ENCODE results near the gene CCNY. TPM values are rescaled to one million over a fixed set of nuclear protein-coding genes. Genes with fewer than 3 reads are reported as not detected.

CCNY gene
- total RNA-seq, 1 donor: 35.0 TPM

DNA sequence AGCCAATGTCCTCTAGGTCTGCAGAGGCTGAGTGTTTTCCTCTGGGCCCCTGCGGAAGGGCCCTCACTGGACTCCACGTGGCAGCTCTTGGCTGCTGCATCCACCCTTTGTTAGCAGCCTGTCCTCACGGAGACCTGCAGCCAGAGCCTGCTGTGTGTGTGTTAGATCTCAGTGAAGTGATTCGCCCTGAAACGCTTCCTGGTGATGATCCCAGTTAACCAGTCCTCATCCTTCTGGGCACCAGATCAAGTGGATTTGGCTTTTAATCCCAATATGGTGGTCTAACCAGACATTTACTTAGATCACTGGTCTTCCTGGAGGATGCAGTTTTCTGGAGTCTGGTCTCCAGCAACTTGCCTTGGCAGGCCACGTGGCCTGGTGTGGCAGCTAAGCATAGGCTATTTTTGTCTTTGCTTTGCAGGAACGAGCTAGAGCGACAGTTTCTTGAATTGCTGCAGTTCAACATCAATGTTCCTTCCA lies 229.3 kb downstream of the CCNY start:
- no peak overlapping the region for H3K4me3 ChIP-seq (ENCODE audit: low read depth, low read length)
- TF ChIP-seq, protein P1, sequence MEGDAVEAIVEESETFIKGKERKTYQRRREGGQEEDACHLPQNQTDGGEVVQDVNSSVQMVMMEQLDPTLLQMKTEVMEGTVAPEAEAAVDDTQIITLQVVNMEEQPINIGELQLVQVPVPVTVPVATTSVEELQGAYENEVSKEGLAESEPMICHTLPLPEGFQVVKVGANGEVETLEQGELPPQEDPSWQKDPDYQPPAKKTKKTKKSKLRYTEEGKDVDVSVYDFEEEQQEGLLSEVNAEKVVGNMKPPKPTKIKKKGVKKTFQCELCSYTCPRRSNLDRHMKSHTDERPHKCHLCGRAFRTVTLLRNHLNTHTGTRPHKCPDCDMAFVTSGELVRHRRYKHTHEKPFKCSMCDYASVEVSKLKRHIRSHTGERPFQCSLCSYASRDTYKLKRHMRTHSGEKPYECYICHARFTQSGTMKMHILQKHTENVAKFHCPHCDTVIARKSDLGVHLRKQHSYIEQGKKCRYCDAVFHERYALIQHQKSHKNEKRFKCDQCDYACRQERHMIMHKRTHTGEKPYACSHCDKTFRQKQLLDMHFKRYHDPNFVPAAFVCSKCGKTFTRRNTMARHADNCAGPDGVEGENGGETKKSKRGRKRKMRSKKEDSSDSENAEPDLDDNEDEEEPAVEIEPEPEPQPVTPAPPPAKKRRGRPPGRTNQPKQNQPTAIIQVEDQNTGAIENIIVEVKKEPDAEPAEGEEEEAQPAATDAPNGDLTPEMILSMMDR (IDR thresholded peaks at IDR 0.05; ENCODE audit: insufficient read depth, low read depth, low read length): no peak
- no peak for DNase-seq (ENCODE audit: low read depth)

DNA sequence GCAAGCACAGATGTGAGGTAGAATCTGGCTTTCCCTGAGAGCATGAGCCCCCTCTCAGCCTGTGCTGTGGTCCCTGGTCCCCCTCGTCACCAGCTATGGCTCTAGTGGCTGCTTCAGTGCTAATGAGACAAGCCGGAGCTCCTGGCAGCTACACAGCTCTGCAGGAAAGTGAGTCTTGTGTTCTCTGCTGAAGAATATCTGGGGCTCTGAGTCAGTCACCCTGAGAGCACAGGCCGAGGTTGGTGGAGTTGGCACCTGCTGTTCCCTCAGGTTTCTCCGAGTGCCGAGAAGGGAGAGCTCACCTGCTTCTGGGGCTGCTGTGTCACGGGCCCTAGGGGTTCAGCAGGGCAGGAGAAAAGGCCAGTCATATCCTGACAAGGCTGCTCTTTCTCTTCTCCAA lies 231.6 kb downstream of the CCNY start:
- TF ChIP-seq, protein P1 (IDR thresholded peaks at IDR 0.05; ENCODE audit: insufficient read depth, low read depth, low read length): no peak
- no peak for DNase-seq (ENCODE audit: low read depth)
- no peak overlapping the region for H3K4me3 ChIP-seq (ENCODE audit: low read depth, low read length)

DNA sequence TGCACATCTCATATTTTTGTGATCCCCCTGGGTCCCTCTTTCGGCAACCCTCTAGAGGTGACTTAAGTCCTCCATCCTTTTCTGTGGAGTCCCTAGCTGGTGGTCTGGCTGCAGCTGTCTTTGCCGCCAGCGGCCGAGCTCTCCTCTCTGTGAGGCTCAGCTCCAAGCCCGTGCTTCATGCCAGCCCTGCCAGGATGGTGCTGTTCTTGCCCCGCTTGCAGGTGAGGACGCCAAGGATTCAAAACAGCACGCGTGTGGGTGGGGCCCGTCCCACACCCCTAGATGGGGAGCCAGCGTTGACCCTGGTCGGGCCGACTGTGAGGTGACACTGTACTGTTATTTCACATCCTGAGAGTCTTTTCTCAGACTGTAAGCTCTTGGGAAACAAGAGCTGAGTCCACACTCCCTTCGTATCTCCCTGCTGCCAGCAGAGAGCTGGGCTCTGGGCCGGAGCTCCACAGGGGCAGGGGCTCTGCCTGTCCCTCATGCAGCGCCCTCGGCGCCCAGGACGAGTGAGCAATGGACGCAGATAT lies 232.2 kb downstream of the CCNY start:
- no peak overlapping the region for H3K4me3 ChIP-seq (ENCODE audit: low read depth, low read length)
- TF ChIP-seq, protein P1 (IDR thresholded peaks at IDR 0.05; ENCODE audit: insufficient read depth, low read depth, low read length): no peak
- no peak for DNase-seq (ENCODE audit: low read depth)

DNA sequence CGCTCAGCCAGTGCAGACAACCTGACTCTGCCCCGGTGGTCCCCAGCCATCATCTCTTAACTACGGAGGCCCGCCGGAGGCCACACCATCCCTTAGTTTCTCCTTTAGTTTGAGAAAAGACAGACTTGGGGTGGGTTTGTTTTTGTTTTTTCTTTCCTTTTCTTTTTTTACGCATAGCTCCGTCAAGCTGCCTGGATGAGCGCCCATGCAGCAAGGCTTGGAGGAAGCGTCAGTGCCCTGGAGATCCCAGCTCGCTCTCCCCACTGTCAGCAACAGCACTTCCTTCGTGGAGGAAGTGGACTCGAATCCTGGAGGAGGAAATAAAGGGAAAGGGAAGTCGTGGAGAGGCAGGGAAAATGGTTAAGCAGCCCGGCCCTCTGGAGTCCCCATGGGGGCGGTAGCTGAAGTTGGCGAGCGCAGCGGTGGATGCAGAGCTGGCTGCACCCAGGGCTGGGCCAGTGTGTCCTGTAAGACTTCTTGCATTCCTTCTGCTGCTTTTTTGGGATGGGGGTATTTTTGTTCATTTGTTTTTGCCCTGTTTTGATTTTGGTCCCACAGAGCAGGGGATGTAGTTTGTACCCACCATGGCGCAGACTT lies 232.9 kb downstream of the CCNY start:
- no peak overlapping the region for H3K4me3 ChIP-seq (ENCODE audit: low read depth, low read length)
- TF ChIP-seq, protein P1 (IDR thresholded peaks at IDR 0.05; ENCODE audit: insufficient read depth, low read depth, low read length): no peak
- no peak for DNase-seq (ENCODE audit: low read depth)

DNA sequence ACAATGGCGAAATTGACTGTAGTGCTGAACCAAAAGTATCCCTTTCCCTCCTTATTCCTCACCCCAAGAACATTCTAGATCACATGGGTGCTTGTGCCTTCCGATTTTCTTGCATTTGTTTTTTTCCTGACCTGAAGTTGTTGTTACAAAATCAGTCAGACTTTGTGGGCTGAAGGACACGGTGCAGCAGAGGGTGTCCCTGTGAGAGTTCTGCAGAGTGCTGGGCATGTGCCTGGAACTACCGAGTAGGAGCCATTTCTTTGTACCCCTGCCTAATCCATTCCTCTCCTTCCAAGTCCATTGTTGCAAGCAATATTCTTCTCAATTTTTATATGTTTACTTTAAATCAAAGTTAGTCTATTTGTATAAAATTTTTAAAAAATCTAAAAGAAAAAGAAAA lies 233.5 kb downstream of the CCNY start:
- TF ChIP-seq, protein P1 (IDR thresholded peaks at IDR 0.05; ENCODE audit: insufficient read depth, low read depth, low read length): no peak
- DNase-seq (ENCODE audit: low read depth): no peak
- H3K4me3 ChIP-seq (ENCODE audit: low read depth, low read length): no peak overlapping the region

DNA sequence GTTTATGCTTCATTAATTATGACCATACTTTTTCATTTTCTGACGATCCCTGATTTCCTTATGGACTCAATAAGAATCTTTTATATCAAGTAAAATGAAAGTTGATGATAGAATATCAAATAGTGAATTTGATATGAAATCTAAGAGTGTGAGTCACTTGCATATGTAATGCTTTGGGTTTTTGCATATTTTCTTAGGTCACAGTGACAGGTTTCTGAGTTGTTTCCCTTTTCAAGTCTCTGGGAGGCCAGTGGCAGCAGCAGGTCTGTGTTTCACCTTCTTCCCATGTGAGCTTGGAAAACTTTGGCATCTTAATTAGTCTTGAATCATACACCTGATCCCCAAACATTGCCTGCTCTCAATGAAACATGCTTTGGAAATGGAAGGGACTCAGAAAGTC lies 234.1 kb downstream of the CCNY start:
- H3K4me3 ChIP-seq (ENCODE audit: low read depth, low read length): no peak overlapping the region
- TF ChIP-seq, protein P1 (IDR thresholded peaks at IDR 0.05; ENCODE audit: insufficient read depth, low read depth, low read length): no peak
- DNase-seq (ENCODE audit: low read depth): no peak

DNA sequence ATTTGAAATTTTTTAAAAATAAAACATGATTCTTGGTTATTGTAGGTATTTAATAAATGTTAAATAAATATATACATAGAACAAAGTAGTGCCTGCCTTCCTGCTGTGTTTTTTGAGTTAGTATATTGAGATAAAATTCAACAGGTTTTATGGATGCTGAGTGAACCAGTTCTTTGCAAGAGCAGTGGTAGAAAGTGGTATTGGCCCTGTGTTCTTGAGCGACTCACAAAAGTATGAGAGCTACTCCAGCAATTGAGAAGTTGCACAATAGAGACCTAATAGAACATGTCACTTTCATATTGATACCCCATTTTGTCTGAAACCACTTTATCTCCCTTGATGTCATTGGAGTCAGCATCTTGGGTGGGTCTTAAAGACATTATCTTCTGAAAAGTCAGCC lies 236.3 kb downstream of the CCNY start:
- TF ChIP-seq, protein P1 (IDR thresholded peaks at IDR 0.05; ENCODE audit: insufficient read depth, low read depth, low read length): no peak
- H3K4me3 ChIP-seq (ENCODE audit: low read depth, low read length): no peak overlapping the region
- DNase-seq (ENCODE audit: low read depth): no peak

All from fibroblast of villous mesenchyme (primary cell).